Right atrium auricular region (tissue), 2 donors: ENCODE results near the gene CREM. TPM values are rescaled to one million over a fixed set of nuclear protein-coding genes. Genes with fewer than 3 reads are reported as not detected.

Source experiments
- DNase-seq: peaks from one replicate; pipeline ENCODE4 v3.0.0-alpha.2; 2019; ENCODE audit warnings: low spot score
- H3K27ac ChIP-seq, 2 donors: fragments of 200-600 bp; sonication (generic); 1 replicate in 1 of 2; 2 replicates in 1 of 2; pipeline ENCODE4 v1.5.1; 2016 to 2019
- H3K27me3 ChIP-seq, 2 donors: fragments of 200-600 bp; sonication (generic); one replicate each; pipeline versions ENCODE4 v1.5.1 to v1.6.0; 2017 to 2019
- H3K36me3 ChIP-seq: fragments of 200-600 bp; sonication (generic); one replicate; pipeline ENCODE4 v1.5.1; 2016
- H3K4me1 ChIP-seq, 2 donors: fragments of 200-600 bp; sonication (generic); one replicate each; pipeline versions ENCODE4 v1.5.1 to v1.6.0; 2017 to 2019
- H3K4me3 ChIP-seq, 2 donors: fragments of 200-600 bp; sonication (generic); 1 replicate in 1 of 2; 2 replicates in 1 of 2; pipeline ENCODE4 v1.5.1; 2017 to 2019; ENCODE audit warnings: mild to moderate bottlenecking in 1 of 2, moderate library complexity in 1 of 2
- H3K9me3 ChIP-seq, 2 donors: fragments of 200-600 bp; sonication (generic); one replicate each; pipeline ENCODE4 v1.5.1; 2019
- total RNA-seq, 2 donors: library from RNA; depleted of rRNA; stranded (reverse); fragments of >200 nt; gene quantifications; one replicate each; pipeline ENCODE4 v1.1.0, GENCODE V29; 2016
- TF ChIP-seq, protein P1 (sequence below), 2 donors: fragments of 200-600 bp; sonication (generic); IDR thresholded peaks; one replicate each; pipeline ENCODE4 v1.5.1; 2019; ENCODE audit warnings: antibody characterized with exemption in 2 of 2

CREM gene
- total RNA-seq, 2 donors from 2014 or later = 33.4 to 39.9 TPM

DNA sequence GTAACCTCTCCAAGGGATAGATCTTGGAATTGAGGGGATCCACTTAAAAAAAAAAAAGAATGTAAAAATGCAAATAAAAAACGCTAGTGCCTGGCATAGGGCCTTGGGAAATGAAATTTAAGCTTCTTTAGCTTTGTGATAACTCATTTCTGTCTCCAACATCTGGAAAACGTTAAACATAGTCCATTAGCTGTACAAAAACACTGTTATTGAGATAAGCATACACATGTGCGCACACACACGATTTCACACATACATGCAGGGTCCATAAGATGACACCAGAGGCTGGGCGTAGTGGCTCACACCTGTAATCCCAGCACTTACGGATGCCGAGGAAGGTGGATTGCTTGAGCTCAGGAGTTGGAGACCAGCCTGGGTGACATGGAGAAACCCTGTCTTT, 22.8 kb upstream of the CREM start:
- Histone ChIP-seq H3K27me3 (no peaks in the 10 kb centered on the region), H3K4me1 (no peaks in the 10 kb centered on the region), H3K4me3 (no peak overlapping the region), H3K36me3 (no peaks in the 10 kb centered on the region), H3K9me3 (no peaks in the 10 kb centered on the region), H3K27ac (no peak overlapping the region)
- DNase-seq = no peak
- TF ChIP-seq, protein P1, sequence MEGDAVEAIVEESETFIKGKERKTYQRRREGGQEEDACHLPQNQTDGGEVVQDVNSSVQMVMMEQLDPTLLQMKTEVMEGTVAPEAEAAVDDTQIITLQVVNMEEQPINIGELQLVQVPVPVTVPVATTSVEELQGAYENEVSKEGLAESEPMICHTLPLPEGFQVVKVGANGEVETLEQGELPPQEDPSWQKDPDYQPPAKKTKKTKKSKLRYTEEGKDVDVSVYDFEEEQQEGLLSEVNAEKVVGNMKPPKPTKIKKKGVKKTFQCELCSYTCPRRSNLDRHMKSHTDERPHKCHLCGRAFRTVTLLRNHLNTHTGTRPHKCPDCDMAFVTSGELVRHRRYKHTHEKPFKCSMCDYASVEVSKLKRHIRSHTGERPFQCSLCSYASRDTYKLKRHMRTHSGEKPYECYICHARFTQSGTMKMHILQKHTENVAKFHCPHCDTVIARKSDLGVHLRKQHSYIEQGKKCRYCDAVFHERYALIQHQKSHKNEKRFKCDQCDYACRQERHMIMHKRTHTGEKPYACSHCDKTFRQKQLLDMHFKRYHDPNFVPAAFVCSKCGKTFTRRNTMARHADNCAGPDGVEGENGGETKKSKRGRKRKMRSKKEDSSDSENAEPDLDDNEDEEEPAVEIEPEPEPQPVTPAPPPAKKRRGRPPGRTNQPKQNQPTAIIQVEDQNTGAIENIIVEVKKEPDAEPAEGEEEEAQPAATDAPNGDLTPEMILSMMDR (IDR thresholded peaks at IDR 0.05) = no peak

DNA sequence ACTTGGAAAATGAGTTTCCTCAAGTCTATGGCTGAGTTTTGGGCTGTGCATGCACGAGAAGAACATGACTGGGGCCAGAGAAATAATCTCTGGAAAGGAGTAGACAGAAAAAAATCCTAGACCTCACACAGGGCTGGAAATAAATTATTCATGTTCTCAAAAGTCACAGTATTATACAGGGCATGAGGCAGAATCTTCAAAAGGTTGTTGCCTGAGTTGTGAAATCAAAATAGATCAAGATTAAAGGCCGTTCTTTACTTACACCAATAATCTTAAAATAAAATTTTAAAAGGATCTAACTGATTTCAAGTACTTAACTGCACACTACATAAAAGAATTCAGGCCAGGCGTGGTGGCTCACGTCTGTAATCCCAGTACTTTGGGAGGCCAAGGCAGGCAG, 14.1 kb upstream of the CREM start:
- DNase-seq = no peak
- H3K36me3 ChIP-seq = no peaks in the 10 kb centered on the region
- H3K9me3 ChIP-seq = no peaks in the 10 kb centered on the region
- H3K27ac ChIP-seq = no peak overlapping the region
- TF ChIP-seq, protein P1 (IDR thresholded peaks at IDR 0.05) = no peak
- H3K27me3 ChIP-seq = no peaks in the 10 kb centered on the region
- H3K4me3 ChIP-seq = no peak overlapping the region
- no peaks in the 10 kb centered on the region for H3K4me1 ChIP-seq

DNA sequence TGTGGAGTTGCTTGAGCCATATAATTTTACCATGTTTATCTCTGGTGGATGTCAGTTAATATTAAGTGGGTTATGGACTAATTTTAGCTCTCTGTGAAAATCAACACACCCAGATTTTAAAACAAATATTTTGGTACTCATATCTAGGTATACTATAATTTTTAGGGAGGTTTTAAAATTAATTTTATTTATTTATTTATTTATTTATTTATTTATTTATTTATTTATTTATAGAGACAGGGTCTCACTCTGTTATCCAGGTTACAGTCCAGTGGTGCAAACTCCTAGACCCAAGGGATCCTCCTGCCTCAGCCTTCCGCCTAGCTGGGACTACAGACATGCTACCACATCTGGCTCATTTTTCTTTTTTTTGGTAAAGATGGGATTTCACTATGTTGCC, 7.3 kb upstream of the CREM start:
- no peaks in the 10 kb centered on the region for H3K4me1 ChIP-seq
- H3K4me3 ChIP-seq = no peak overlapping the region
- H3K27me3 ChIP-seq = no peaks in the 10 kb centered on the region
- H3K36me3 ChIP-seq = no peaks in the 10 kb centered on the region
- no peak for DNase-seq
- no peak overlapping the region for H3K27ac ChIP-seq
- TF ChIP-seq, protein P1 (IDR thresholded peaks at IDR 0.05) = no peak
- H3K9me3 ChIP-seq = no peaks in the 10 kb centered on the region

DNA sequence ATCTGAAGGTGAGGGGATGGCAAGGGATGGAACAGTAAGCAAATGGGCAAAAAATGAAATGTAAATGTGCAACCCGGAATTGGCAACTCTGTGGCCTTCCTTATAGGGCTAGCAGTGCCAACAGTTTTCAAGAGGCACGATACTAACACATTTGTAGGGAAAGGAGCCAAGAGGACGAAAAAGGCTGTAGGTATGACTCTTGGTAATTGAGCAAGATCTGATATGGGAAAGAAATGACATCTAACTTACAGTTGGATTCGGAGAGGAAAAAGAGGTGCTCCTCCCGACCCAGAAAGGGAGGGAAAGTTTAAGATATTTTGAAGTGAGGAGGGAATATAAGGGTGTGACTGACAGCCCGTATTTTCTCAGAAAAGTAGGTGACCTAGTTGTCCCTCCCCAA, 2.1 kb upstream of the CREM start:
- TF ChIP-seq, protein P1 (IDR thresholded peaks at IDR 0.05) = no peak
- no peaks in the 10 kb centered on the region for H3K9me3 ChIP-seq
- no peak for DNase-seq
- no peaks in the 10 kb centered on the region for H3K36me3 ChIP-seq
- H3K4me1 ChIP-seq = peaks cover 0 to 16% of the 10 kb centered on the region in 2 donors
- H3K27ac ChIP-seq = peak overlapping the region; percentile 13 to 25
- H3K4me3 ChIP-seq = no peak overlapping the region
- H3K27me3 ChIP-seq = no peaks in the 10 kb centered on the region

DNA sequence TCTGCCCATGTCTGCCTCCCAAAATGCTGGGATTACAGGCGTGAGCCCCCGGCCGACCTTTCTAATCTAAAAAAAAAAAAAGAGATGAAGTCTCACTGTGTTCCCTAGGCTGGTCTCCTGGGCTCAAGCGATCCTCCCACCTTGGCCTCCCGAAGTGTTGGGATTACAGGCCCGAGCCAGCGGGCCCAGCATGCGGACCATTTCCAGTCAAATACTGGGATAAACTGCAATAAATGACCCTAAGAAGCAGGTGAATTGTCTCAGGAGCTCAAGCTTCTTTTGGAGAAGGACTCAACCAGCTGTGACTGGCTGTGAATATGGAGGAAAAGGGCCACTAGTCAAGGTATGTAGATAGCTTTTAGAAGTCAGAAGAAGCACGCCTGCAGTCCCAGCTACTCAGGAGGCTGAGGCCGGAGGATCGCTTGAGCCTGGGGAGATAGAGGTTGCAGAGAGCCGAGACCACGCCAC, 550 bp upstream of the CREM start:
- Histone ChIP-seq H3K4me3 (peak overlapping the region; percentile 70 to 87), H3K4me1 (peaks cover 0 to 29% of the 10 kb centered on the region in 2 donors), H3K9me3 (no peaks in the 10 kb centered on the region), H3K27ac (peak overlapping the region; percentile 98 to 100), H3K36me3 (no peaks in the 10 kb centered on the region), H3K27me3 (no peaks in the 10 kb centered on the region)
- TF ChIP-seq, protein P1 (IDR thresholded peaks at IDR 0.05) = no peak
- DNase-seq = no peak

DNA sequence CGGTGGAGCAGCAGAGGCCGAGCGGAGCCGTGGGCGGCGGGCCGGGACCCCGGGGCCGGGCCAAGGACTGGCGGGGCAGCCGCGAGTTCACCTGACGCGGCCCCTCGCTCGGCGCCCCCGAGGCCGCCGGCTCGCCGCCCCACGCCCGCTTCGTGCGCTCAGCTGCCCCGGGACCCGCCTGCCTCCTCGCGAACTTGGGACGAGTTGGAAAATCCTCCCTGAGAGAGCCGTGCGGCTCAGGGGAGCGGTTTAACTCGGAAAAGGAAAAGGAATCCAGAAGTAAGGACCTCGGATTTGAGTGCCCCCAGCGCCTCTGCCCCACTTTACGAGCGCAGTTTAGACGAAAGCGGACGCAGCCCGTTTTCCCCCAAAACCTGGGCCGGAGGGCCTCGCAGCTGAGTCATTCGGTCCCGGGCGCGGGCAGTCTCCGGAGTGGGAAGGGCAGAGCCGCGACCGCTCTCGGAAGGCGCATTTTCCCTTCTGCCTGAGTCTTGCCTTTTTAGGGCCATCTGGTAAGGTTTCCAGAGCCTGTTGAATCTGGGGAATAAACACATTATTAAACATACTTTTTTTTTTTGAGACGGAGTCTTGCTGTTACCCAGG, 744 bp downstream of the CREM start:
- DNase-seq = peak; percentile 73
- Histone ChIP-seq H3K4me1 (peaks cover 0 to 32% of the 10 kb centered on the region in 2 donors), H3K4me3 (peak overlapping the region; percentile 70 to 87), H3K27ac (peak overlapping the region; percentile 98 to 100), H3K36me3 (no peaks in the 10 kb centered on the region), H3K9me3 (no peaks in the 10 kb centered on the region), H3K27me3 (no peaks in the 10 kb centered on the region)
- TF ChIP-seq, protein P1 (IDR thresholded peaks at IDR 0.05) = no peak
